SK-N-SH (cell line): ENCODE data around the gene FYN. TPM values are rescaled to one million over a fixed set of nuclear protein-coding genes. Genes with fewer than 3 reads are reported as not detected.

Experiments
- CTCF ChIA-PET: fragments of 300-600, 350-600 bp; formaldehyde crosslinking; extraction: SDS; loops from one replicate; lab custom pipeline; 2021; lab: Yijun Ruan, JAX
- POLR2A ChIA-PET: fragments of 350-600 bp; sonication (Branson Sonifier 250); formaldehyde crosslinking; extraction: SDS; loops from one replicate; lab custom pipeline; 2020; ENCODE audit warnings: antibody characterized with exemption, inconsistent platforms; lab: Yijun Ruan, JAX
- DNase-seq: peaks from one replicate; pipeline ENCODE4 v3.0.0; 2012
- H2AFZ ChIP-seq: fragments of 200-600 bp; sonication (generic); 2 replicates; pipeline ENCODE4 v1.8.1; 2016; ENCODE audit warnings: antibody characterized with exemption, mild to moderate bottlenecking, low read depth
- H3F3A ChIP-seq: fragments of 200-600 bp; sonication (generic); replicated peaks from 2 replicates; pipeline ENCODE3; 2016; ENCODE audit warnings: antibody characterized with exemption, mild to moderate bottlenecking; ENCODE audit not compliant: insufficient read depth
- H3K27ac ChIP-seq, 2 experiments: fragments of 200-500 bp in 1 of 2; fragments of 200-600 bp in 1 of 2; sonication (Bioruptor generic) in 1 of 2; sonication (generic), shearing (Covaris generic) in 1 of 2; 2 replicates each; pipeline versions ENCODE4 v1.5.1 to v1.6.1; 2014 to 2016; ENCODE audit warnings: low read depth in 2 of 2, inconsistent platforms in 1 of 2, low read length in 1 of 2, mild to moderate bottlenecking in 1 of 2, mixed read lengths in 1 of 2
- H3K27me3 ChIP-seq: fragments of 200-600 bp; sonication (generic), shearing (Covaris generic); 2 replicates; pipeline ENCODE4 v1.6.1; 2016; ENCODE audit warnings: mixed run types; ENCODE audit not compliant: insufficient read depth
- H3K36me3 ChIP-seq, 2 experiments: fragments of 200-500 bp in 1 of 2; fragments of 200-600 bp in 1 of 2; sonication (Bioruptor generic) in 1 of 2; sonication (generic) in 1 of 2; replicated peaks in 1 of 2; 2 replicates each; pipeline versions ENCODE3 to v1.5.1; 2014 to 2016; ENCODE audit warnings: low read length in 1 of 2, mild to moderate bottlenecking in 1 of 2; ENCODE audit not compliant: insufficient read depth in 2 of 2, control insufficient read depth in 1 of 2
- H3K4me1 ChIP-seq, 2 experiments: fragments of 200-500 bp in 1 of 2; fragments of 200-600 bp in 1 of 2; sonication (Bioruptor generic) in 1 of 2; sonication (generic), shearing (Covaris generic) in 1 of 2; 2 replicates each; pipeline versions ENCODE4 v1.5.1 to v1.6.1; 2014 to 2016; ENCODE audit warnings: low read depth in 1 of 2, low read length in 1 of 2, mixed run types in 1 of 2; ENCODE audit not compliant: insufficient read depth in 2 of 2, control insufficient read depth in 1 of 2
- H3K4me2 ChIP-seq: fragments of 200-600 bp; sonication (generic), shearing (Covaris generic); 2 replicates; pipeline ENCODE4 v1.6.1; 2017; ENCODE audit warnings: mixed run types
- H3K4me3 ChIP-seq, 2 experiments: fragments of 200-500 bp in 1 of 2; fragments of 200-600 bp in 1 of 2; sonication (Bioruptor generic) in 1 of 2; sonication (generic), shearing (Covaris generic) in 1 of 2; 2 replicates each; pipeline versions ENCODE4 v1.5.1 to v1.8.1; 2014 to 2016; ENCODE audit warnings: low read depth in 2 of 2, inconsistent platforms in 1 of 2, low read length in 1 of 2, mild to moderate bottlenecking in 1 of 2, mixed read lengths in 1 of 2, moderate library complexity in 1 of 2
- H3K79me2 ChIP-seq: fragments of 200-600 bp; sonication (generic); 2 replicates; pipeline ENCODE4 v1.8.1; 2017; ENCODE audit warnings: mild to moderate bottlenecking; ENCODE audit not compliant: insufficient read depth
- H3K9ac ChIP-seq: fragments of 200-600 bp; sonication (generic); 2 replicates; pipeline ENCODE4 v1.6.1; 2017; ENCODE audit warnings: mixed run types
- H3K9me2 ChIP-seq: fragments of 200-600 bp; sonication (generic); 2 replicates; pipeline ENCODE4 v1.6.1; 2017; ENCODE audit warnings: mixed run types
- H3K9me3 ChIP-seq: fragments of 200-600 bp; sonication (generic); 2 replicates; pipeline ENCODE4 v1.6.1; 2017; ENCODE audit warnings: mixed run types, mild to moderate bottlenecking, moderate library complexity
- H4K20me1 ChIP-seq: fragments of 200-600 bp; sonication (generic); 2 replicates; pipeline ENCODE4 v1.6.1; 2017; ENCODE audit warnings: mild to moderate bottlenecking, mixed run types; ENCODE audit not compliant: insufficient read depth
- ELF1 ChIP-seq: IDR thresholded peaks from 2 replicates; pipeline ENCODE4 v1.4.0; 2012
- EZH2phosphoT487 ChIP-seq: fragments of 200-600 bp; sonication (generic); IDR thresholded peaks from 2 replicates; pipeline ENCODE4 v1.6.1; 2017; ENCODE audit warnings: low read depth, mixed run types, mild to moderate bottlenecking, antibody characterized with exemption, moderate library complexity, borderline replicate concordance
- FOSL2 ChIP-seq: IDR thresholded peaks from 2 replicates; pipeline ENCODE4 v1.4.0; 2012; ENCODE audit warnings: low read depth, mild to moderate bottlenecking, moderate library complexity, borderline replicate concordance
- GATA2 ChIP-seq: sonication (generic); formaldehyde crosslinking; IDR thresholded peaks from 2 replicates; pipeline ENCODE4 v1.5.0; 2020; ENCODE audit warnings: mild to moderate bottlenecking, missing genetic modification reagents
- JUND ChIP-seq: IDR thresholded peaks from 2 replicates; pipeline ENCODE4 v1.4.0; 2012
- NRF1 ChIP-seq: IDR thresholded peaks from 2 replicates; pipeline ENCODE4 v1.6.1; 2012; ENCODE audit warnings: low read depth, mild to moderate bottlenecking, low read length
- PBX3 ChIP-seq: IDR thresholded peaks from 2 replicates; pipeline ENCODE4; 2012
- RFX5 ChIP-seq: IDR thresholded peaks from 2 replicates; pipeline ENCODE4 v1.6.1; 2012; ENCODE audit warnings: mild to moderate bottlenecking, improper control_type of control experiment, low read length
- TCF12 ChIP-seq: IDR thresholded peaks from 2 replicates; pipeline ENCODE4 v1.4.0; 2012
- TEAD4 ChIP-seq: IDR thresholded peaks from 2 replicates; pipeline ENCODE4 v1.4.0; 2012; ENCODE audit warnings: mild to moderate bottlenecking, borderline replicate concordance; ENCODE audit not compliant: insufficient read depth
- USF1 ChIP-seq: IDR thresholded peaks from 2 replicates; pipeline ENCODE4 v1.4.0; 2012; ENCODE audit warnings: low read depth, borderline replicate concordance
- WGBS: methylation state at CpG from one replicate; pipeline ENCODE4 v1.1.6; 2017; ENCODE audit warnings: low lambda C conversion rate; 5-methylcytosine and 5-hydroxymethylcytosine counted together
- polyA plus RNA-seq, 3 experiments: library from polyadenylated mRNA; depleted of rRNA; stranded (reverse); fragments of >200 nt; gene quantifications; 2 replicates each; pipeline ENCODE4 v1.2.3, GENCODE V29; 2012
- TF ChIP-seq, protein P1 (sequence below): fragments of 150-350 bp; IDR thresholded peaks from 2 replicates; pipeline ENCODE4 v1.6.1; 2016; ENCODE audit warnings: mild to moderate bottlenecking, low read depth, low read length
- TF ChIP-seq, protein P2 (sequence below): IDR thresholded peaks from 2 replicates; pipeline ENCODE4 v1.4.0; 2012; ENCODE audit warnings: low read depth

The FYN gene
- polyA plus RNA-seq, 1 of the 3 experiments (the other 2 are of a cell fraction): 31.0 TPM

- Histone ChIP-seq H3K27me3 (no peaks in the 10 kb centered on the region), H3K9ac (no peak overlapping the region), H2AFZ (peak overlapping the region; percentile 33; the same call in 1 of the 2 replicates), H3K79me2 (no peaks in the 10 kb centered on the region), H3K27ac (peak overlapping the region in 1 of 2 experiments; percentile 22; a peak in 1 of 4 replicates), H3K36me3 (no peaks in the 10 kb centered on the region), H3K4me1 (no peaks in the 10 kb centered on the region), H3K9me2 (no peaks in the 10 kb centered on the region), H3K4me3 (no peak overlapping the region), H3F3A (no peaks in the 10 kb centered on the region), H3K9me3 (no peaks in the 10 kb centered on the region), H4K20me1 (no peaks in the 10 kb centered on the region), H3K4me2 (no peak overlapping the region)
- 79% methylated on average over 2 of the region's 2 CpGs for WGBS
- POLR2A ChIA-PET: no interaction called here
- no peak for TF ChIP-seq GATA2
- TF ChIP-seq PBX3: peak; percentile 65
- peak; percentile 25; the same call in 1 of the 2 replicates for TF ChIP-seq TEAD4
- peak; percentile 35; the same call in 1 of the 2 replicates for TF ChIP-seq FOSL2
- CTCF ChIA-PET: interaction anchor here (0.9 to 1.2 kb wide), 2 partner anchors 113 to 163 kb away, joined by 3 to 4 read pairs; no protein-coding TSS in a partner anchor
- no peak for DNase-seq
Measured at GRCh38 chr6:111880181-111880888, 7.1 kb upstream of the FYN start.

DNA sequence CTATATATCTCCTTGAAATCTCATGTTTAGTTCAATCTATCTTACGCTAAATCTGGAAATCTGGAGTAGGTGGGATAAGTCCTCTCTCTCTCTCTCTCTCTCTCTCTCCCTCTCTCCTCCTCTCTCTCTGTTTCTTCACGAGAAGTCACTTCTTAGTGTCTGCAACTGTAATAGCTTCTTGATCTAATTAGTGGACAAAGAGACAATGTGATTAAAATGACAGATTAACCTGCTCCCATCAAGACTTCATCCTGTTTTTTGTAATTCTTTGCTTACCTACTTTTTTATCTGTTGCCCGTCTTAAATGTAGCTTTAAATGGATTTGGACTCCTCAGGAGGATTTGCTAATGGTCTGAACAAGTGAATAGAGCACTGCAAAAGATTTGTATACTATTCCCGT, 2.5 kb upstream of the FYN start:
- Histone ChIP-seq H3K9me3 (no peaks in the 10 kb centered on the region), H3K79me2 (peaks cover 14% of the 10 kb centered on the region), H3K36me3 (no peaks in the 10 kb centered on the region), H3K4me2 (no peak overlapping the region), H4K20me1 (no peaks in the 10 kb centered on the region), H3K4me3 (no peak overlapping the region), H3K27me3 (no peaks in the 10 kb centered on the region), H2AFZ (no peak overlapping the region), H3K9ac (no peak overlapping the region), H3F3A (no peaks in the 10 kb centered on the region), H3K4me1 (peaks cover 0 to 9% of the 10 kb centered on the region in 2 experiments; a peak in 2 of 4 replicates), H3K9me2 (no peaks in the 10 kb centered on the region), H3K27ac (no peak overlapping the region)
- 72% methylated on average over 4 of the region's 4 CpGs for WGBS
- ChIA-PET CTCF (interaction anchor here (0.6 to 1.5 kb wide), 2 partner anchors 149 to 432 kb away, joined by 3 to 4 read pairs; no protein-coding TSS in a partner anchor), POLR2A (no interaction called here)
- TF ChIP-seq FOSL2 (no peak), TCF12 (no peak), ELF1 (no peak), JUND (no peak), NRF1 (no peak), TEAD4 (no peak), PBX3 (no peak), USF1 (no peak), RFX5 (no peak), EZH2phosphoT487 (no peak)
- TF ChIP-seq, protein P1, sequence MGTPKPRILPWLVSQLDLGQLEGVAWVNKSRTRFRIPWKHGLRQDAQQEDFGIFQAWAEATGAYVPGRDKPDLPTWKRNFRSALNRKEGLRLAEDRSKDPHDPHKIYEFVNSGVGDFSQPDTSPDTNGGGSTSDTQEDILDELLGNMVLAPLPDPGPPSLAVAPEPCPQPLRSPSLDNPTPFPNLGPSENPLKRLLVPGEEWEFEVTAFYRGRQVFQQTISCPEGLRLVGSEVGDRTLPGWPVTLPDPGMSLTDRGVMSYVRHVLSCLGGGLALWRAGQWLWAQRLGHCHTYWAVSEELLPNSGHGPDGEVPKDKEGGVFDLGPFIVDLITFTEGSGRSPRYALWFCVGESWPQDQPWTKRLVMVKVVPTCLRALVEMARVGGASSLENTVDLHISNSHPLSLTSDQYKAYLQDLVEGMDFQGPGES: no peak
- TF ChIP-seq, protein P2, sequence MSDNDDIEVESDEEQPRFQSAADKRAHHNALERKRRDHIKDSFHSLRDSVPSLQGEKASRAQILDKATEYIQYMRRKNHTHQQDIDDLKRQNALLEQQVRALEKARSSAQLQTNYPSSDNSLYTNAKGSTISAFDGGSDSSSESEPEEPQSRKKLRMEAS: no peak
- DNase-seq: no peak
